Islet precursor cell (in vitro differentiated cells): ENCODE measurements around the gene EHD2.
"Not testable (repeated sequence)": the region's sequence is repeated elsewhere in the genome, so short reads cannot be mapped to it uniquely, and the experiment has no call there.

Experiments used
- DNase-seq: peaks from one replicate; pipeline ENCODE4 v3.0.0-alpha.2; 2018

The EHD2 gene

GRCh38 chr19:47691782-47692181 is 21.4 kb upstream of the EHD2 start:
- no peak for DNase-seq

DNA sequence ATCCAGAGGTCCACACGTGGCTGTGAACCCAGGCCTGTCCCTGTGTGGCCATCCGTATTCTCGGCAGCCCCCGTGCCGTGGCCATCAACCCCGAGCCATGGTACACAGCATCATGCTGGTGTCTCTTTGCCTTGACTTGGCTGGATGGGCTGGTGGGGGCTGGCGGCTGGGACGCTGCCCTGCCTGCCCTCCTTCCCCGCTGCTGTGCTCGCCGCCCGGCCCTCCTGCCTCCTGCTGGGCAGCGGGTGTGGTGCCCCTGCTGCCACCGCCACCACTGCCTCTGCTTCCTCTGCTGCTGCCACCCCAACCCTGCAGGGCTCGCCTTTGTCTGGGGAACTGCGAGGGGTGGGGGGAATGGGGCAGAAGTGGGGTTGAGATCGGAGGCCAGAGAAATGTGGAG is 19.7 kb upstream of the EHD2 start:
- DNase-seq: no peak

GRCh38 chr19:47693903-47694302 is 19.3 kb upstream of the EHD2 start:
- DNase-seq: no peak

DNA sequence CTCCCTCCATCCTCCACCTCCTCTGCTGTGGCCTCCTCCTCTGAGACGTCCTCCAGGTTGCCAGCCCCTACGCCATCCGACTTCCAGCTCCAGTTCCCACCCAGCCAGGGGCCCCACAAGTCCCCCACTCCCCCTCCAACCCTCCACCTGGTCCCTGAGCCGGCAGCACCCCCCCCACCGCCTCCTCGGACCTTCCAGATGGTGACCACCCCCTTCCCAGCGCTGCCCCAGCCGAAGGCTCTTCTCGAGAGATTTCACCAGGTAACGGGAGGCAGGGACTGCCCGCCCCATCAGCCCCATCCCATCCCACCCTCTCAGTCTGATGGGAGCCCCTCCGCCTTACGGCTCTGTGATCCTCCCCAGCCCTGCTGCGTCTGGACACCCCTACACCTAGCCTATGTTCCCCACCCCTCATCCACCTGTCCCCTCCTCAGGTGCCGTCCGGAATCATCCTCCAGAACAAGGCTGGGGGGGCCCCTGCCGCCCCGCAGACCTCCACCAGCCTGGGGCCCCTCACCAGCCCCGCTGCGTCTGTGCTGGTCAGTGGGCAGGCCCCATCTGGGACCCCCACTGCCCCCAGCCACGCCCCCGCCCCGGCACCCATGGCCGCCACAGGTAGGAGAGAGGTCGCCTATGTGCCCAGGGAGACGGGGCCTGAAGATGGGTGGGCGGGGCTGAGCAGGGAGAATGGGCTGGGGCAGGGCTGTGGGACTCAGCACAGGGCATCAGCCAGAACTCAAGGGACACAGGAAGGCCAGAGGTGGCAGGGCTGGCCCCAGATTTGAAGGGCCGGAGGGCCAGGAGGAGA is 18.6 kb upstream of the EHD2 start:
- no peak for DNase-seq

- DNase-seq: no peak
These were observed 17.5 kb upstream of the EHD2 start for GRCh38 chr19:47695533-47696262.

DNA sequence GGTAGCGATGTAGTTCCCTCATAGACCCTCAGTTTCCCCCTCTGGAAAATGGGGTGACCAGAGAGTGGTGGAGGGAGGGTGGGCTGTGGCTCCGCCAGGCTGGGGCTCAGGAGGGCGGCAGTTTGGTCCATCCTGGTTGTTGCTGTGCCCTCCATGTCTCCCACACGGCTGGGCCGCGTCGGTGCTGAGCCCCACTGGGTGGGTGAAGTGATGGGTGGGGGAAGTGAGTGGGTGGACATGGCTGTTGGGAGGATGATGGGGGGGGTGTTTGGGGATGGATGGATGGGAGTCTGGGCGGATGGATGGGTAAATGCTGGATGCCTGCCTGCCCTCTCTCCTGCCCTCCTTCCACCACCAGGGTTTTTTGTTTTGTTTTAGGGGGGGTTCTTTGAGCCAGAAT is 16.6 kb upstream of the EHD2 start:
- DNase-seq: no peak

DNA sequence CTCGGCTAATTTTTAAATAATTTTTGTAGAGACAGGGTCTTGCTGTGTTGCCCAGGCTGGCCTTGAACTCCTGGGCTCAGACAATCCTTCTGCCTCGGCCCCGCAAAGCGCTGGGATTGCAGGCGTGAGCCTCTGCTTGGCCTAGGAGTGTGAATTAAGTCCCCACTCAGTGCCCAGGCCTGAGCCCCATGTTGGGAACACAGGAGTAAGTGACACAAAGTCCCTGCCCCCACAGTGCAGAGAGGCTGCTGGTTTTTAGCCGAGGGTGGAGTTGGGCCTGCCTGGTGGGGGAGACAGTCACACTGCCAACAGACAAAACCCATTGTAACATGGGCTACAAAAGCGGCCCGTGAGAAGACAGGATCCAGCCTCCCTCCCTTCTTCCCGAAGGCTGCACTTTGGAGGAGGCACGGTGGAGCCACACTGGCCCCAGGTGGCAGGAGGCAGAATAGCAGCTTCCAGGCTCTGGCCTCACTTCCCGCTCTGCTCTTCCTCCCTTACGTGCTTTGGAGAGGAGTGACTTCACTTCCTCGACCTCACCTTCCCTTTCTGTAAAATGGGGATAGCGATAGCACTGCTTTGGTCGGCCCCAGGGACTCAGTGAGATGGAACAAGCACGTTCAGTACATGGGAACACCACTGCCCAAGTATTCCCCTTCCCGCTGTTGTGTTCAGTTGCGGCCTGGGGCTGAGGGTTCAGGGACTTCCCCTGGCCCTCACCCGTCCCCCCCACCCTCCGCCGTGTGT is 15.2 kb upstream of the EHD2 start:
- peak; percentile 93 for DNase-seq

DNA sequence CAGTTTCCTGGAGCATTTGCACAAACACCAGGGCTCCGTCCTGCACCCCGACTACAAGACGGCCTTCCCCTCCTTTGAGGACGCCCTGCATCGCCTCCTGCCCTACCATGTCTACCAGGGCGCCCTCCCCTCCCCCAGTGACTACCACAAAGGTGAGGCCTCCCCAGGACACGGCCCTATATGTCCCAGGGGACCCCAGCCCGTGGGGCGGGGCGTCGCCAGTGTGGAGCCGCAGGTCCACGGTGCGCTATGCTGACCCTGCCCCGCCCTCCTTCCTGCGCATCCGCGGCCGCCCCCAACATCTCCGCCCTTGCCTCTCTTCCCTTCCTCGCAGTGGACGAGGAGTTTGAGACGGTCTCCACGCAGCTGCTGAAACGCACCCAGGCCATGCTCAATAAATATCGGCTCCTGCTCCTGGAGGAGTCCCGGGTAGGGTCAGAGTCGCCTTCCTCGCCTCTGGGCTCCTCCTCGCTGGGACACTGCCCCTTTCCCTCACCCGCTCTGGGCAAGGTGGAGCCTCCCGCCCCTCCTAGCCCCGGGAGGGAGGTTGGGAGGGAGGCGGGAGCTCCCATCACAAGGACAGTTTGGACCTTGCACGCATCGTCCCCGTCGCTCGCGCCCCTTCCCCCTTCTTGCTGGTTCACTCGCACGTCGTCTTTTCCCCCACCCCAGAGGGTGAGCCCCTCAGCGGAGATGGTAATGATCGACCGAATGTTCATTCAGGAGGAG is 14.4 kb upstream of the EHD2 start:
- DNase-seq: no peak

GRCh38 chr19:47699360-47699917 is 13.8 kb upstream of the EHD2 start:
- peak; percentile 76 for DNase-seq

GRCh38 chr19:47700934-47701716 is 12.1 kb upstream of the EHD2 start:
- DNase-seq: no peak

DNA sequence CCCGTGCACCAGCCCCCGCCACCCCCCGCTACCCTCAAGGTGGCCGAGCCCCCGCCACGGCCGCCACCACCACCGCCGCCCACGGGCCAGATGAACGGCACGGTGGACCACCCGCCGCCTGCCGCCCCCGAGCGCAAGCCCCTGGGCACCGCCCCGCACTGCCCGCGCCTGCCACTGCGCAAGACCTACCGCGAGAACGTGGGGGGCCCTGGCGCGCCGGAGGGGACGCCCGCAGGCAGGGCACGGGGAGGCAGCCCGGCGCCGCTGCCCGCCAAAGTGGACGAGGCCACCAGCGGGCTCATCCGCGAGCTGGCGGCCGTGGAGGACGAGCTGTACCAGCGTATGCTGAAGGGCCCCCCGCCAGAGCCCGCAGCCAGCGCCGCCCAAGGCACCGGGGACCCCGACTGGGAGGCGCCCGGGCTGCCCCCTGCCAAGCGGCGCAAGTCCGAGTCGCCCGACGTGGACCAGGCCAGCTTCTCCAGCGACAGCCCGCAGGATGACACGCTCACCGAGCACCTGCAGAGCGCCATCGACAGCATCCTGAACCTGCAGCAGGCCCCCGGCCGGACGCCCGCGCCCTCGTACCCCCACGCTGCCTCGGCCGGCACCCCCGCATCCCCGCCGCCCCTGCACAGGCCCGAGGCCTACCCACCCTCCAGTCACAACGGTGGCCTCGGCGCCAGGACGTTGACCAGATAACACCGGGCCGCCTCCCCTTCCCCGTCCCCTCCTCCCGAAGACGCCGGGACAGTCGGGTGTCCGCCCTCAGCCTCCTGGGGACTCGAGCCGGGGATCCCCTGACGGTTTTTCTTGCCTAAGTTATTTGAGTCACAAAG is 11.3 kb upstream of the EHD2 start:
- DNase-seq: no peak

DNA sequence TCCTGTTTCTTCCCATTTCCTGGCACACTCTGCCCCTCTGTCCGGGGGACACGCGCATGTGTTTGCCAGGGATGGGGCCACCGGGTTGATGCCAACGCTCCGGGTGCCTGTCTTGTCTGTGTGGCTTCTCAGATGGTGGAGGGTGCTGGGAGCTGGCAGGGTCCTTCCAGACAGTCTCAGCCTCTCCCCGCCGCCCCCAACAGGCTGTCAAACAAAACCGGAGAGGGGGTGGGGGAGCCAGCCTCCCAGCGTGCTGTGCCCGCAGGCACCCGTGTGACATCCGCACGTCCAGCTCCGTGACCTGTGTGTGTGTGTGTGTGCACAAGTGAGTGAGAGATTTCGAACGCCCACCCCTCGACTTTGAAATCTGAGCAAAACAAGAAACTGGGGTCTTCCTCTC is 10.6 kb upstream of the EHD2 start:
- DNase-seq: no peak

- DNase-seq: no peak
These were observed 9.9 kb upstream of the EHD2 start for GRCh38 chr19:47703301-47703700.

DNA sequence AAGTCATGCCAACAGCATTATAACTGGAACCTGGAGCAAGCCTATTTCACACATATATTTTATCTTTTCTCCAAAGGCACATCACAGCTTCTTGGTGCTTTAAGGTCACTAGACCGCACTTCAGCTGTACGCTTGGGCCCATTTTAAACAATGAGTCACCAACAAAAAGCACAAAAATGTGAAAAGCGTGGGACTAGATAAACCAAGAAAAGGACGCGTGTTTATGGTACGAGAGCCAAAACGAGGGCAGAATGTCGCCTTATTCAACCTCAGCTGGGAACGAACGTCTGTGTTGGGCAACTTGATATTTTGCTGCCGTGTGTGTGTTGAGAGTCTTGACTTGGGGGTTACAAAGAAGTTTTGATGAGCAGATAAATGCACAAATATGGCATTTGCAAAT is 9.2 kb upstream of the EHD2 start:
- no peak for DNase-seq

GRCh38 chr19:47704656-47705055 is 8.6 kb upstream of the EHD2 start:
- DNase-seq: no peak

DNA sequence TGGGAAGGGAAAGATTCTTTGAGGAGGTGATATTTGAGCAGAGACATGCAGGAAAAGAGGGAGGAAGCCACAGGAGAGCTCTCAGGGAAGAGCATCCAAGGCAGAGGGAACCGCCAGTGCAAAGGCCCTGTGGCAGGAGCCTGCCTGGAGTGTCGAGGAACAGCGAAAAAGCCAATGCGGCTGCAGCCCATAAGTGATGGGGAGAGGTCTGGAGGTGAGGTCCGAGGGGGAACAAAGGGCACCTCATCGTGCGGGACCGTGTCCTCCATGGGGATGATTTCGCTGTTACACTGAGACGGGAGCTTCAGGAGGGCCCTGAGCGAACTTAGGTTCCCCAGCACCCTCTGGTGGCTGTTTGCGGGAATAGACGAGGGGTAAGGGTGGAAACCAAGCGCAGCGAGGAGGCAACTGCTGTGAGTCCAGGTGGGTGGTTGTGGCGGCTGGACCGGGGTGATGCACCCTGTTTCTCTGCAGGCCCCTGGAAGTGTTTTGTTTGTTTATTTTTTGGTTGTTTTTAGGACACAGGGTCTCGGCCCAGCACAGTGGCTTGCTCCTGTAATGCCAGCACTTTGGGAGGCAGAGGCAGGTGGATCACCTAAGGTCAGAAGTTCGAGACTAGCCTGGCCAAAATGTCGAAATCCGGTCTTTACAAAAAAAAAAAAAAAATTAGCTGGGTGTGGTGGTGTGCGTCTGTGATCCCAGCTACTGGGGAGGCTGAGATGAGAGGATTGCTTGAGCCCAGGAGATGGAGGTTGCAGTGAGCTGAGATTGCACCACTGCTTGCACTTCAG is 5.9 kb upstream of the EHD2 start:
- peak; percentile 87 for DNase-seq

- DNase-seq: no peak
These were observed 1.5 kb upstream of the EHD2 start for GRCh38 chr19:47711652-47712242.

DNA sequence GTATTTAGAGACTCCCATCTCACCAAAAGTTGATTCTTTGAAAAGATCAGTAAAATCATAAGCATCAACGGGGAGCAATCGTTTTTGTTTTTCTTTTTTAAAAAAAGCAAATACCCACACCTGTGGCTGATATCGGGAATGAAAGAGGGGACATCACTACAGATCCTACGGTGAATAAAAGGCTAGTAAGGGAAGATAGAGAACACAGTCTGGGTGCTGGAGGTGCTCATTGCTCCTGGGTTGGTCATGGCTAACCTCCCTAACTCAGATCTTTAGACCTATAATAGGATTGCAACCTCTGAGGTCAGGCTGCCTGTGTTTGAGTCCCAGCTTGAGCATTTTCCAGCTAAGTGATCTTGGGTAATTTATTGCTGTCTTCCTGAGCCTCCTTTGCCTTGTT is 1.1 kb downstream of the EHD2 start:
- no peak for DNase-seq

GRCh38 chr19:47714855-47715254 is 1.6 kb downstream of the EHD2 start:
- not testable (repeated sequence) for DNase-seq
